ENCODE data around the gene DPM2.

Gene DPM2

GRCh38 chr9:127921557-127922120 is 16.0 kb downstream of the DPM2 start:
- H3K4me3 ChIP-seq (ENCODE audit: low read depth, low read length), result peak overlapping the region; percentile 0; the same call in 1 of the 2 replicates
- peak; percentile 91 for TF ChIP-seq CTCF (IDR thresholded peaks at IDR 0.05; ENCODE audit: low read depth, low read length, missing control alignments)
- DNase-seq (ENCODE audit: low read depth), result no peak

GRCh38 chr9:127920794-127921193 is 16.9 kb downstream of the DPM2 start:
- TF ChIP-seq CTCF (IDR thresholded peaks at IDR 0.05; ENCODE audit: low read depth, low read length, missing control alignments), result no peak
- no peak for DNase-seq (ENCODE audit: low read depth)
- H3K4me3 ChIP-seq (ENCODE audit: low read depth, low read length), result no peak overlapping the region

DNA sequence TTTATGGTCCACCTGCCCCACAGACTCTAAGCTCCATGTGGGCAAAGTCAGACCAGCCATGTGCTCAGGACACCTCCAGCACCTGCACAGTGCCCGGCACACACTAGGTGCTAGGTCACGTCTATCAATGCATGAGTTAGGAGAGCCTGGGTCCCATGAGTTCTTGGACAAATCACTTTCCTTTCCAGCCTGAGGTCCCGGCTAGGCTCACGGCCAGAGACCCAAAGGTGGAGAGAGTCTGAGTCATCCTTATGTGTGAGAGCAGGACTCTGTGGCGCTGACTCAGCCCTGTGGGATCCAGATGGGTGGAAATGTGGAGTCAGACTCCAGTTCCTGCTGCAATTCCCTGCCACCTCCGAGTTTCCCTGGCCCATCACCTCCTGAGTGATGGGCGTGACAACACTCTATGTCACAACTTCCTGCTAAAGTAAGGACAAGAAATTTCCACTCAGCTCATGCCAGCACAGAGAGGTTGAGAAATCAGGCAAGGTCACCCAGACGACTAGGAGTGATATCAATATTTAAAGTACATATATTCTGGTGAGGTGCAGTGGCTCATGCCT is 18.3 kb downstream of the DPM2 start:
- no peak overlapping the region for H3K4me3 ChIP-seq (ENCODE audit: low read depth, low read length)
- no peak for DNase-seq (ENCODE audit: low read depth)
- TF ChIP-seq CTCF (IDR thresholded peaks at IDR 0.05; ENCODE audit: low read depth, low read length, missing control alignments), result no peak

GRCh38 chr9:127918183-127919107 is 19.2 kb downstream of the DPM2 start:
- TF ChIP-seq CTCF (IDR thresholded peaks at IDR 0.05; ENCODE audit: low read depth, low read length, missing control alignments), result peak; percentile 42
- H3K4me3 ChIP-seq (ENCODE audit: low read depth, low read length), result no peak overlapping the region
- no peak for DNase-seq (ENCODE audit: low read depth)

DNA sequence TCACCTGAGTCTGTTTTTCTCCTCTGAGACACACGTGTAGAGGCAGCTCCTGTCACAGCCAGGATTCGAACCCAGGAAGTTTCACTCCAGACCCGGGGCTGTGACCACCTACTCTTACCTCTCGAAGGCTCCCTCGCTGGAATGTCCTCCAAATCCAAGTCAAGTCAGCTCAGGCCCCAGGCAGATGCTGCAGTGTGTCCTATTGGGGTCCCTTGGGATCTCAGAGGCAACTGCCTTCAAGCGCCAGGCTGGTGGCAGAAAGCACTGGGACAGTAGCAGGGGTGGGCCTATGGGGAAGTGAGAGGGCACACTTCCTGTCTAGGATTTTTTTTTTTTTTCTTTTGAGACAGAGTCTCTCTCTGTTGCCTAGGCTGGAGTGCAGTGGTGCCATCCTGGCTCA is 20.1 kb downstream of the DPM2 start:
- H3K4me3 ChIP-seq (ENCODE audit: low read depth, low read length), result peak overlapping the region; percentile 54
- no peak for TF ChIP-seq CTCF (IDR thresholded peaks at IDR 0.05; ENCODE audit: low read depth, low read length, missing control alignments)
- no peak for DNase-seq (ENCODE audit: low read depth)

DNA sequence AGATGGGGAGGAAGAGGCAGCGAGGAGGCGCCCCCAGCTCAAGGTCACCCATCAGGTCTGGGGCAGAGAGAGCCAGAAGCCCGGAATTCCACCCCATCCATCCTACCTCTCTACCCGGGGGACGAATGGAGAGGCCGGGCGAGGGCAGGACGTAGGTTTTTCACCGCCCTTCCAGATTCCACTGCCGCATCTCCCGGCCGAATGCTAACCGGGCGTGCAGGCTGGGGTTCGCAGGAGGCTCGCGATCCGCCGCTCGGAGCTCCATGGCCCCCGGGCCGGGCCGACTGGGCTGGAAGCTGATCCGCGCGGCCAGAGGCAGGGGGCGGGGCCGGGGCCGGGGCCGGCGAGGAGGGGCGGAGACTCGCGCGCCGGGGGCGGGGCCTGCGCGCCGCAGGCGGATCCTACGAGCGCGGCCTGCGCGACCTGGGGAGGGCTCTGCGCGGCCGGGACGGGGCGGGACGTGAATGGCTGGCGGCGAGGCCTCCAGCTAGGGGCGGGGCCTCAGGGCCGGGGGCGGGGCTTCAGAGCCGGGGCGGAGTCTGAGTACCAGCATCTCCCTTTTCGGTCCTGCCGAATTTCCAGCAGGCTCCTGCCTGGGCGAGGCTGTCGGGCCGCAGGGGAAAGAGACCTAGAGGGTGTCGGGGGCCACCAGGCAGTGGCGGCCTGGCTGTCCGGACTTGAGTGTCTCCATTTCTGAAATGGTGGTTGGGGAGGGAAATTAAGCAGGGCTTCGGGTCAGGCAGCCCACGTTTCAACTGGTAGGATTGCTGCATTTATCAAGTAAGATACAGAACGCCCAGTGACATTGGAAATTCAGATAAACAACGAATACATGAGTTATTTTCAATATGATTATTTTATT is 20.7 kb downstream of the DPM2 start, which contains the start of gene ST6GALNAC4:
Gene ST6GALNAC4 (minus strand): TSS at position 322 of the 862 bp plus-strand sequence. CDS start 622 bp downstream, outside the sequence.
- DNase-seq (ENCODE audit: low read depth), result no peak
- no peak for TF ChIP-seq CTCF (IDR thresholded peaks at IDR 0.05; ENCODE audit: low read depth, low read length, missing control alignments)
- H3K4me3 ChIP-seq (ENCODE audit: low read depth, low read length), result peak within 1 kb of the TSS; percentile 92
